Erythroblast (primary cell): ENCODE data around the gene INCENP.
A peak's percentile ranks its signal among the peaks of the same experiment; 100 is the strongest.

Experiments
- DNase-seq, 2 experiments: peaks; one replicate each; lab custom pipeline; 2025; lab: John Stamatoyannopoulos, UW
- GATA1 ChIP-seq: IDR thresholded peaks from 2 replicates; pipeline ENCODE4 v1.6.1; 2011; ENCODE audit warnings: low read depth, mild to moderate bottlenecking, control low read depth, low read length, moderate library complexity
- POLR2A ChIP-seq: IDR thresholded peaks from 2 replicates; pipeline ENCODE4 v1.6.1; 2011; ENCODE audit warnings: mild to moderate bottlenecking, low read length

The INCENP gene

DNA sequence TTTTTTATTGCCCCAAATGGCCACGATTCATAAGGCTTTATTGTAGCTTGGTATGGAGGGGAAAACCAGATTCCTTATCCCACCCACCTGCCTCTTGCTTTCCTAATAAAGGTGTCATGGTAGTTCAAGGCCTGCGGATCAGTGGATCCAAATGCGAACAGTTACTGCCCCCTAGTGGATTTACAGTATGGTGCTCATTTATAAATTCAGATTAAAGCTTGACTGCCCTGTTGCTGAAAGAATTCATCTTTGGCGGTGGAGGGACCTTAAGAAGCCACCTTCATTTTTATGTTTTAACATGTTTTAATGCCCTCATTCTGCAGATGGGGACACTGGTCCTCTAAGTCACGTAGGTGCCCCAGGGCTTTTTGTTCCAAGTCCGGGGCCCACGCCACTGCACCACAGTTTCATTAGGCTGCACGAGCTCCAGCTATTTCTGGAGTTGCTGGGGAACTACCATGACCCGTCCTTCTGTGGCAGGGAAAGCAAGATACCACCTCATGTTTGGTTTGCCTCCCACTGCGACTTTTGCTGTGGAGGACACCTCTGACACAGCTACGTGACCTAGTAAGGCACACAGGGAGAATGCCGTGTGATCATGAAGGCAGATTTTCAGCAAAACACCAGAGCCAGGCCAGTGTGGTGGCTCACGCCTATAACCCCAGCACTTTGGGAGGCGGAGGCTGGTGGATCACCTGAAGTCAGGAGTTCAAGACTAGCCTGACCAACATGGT lies 15.6 kb upstream of the INCENP start:
- no peak for TF ChIP-seq GATA1
- DNase-seq: peak; percentile 77 to 88

DNA sequence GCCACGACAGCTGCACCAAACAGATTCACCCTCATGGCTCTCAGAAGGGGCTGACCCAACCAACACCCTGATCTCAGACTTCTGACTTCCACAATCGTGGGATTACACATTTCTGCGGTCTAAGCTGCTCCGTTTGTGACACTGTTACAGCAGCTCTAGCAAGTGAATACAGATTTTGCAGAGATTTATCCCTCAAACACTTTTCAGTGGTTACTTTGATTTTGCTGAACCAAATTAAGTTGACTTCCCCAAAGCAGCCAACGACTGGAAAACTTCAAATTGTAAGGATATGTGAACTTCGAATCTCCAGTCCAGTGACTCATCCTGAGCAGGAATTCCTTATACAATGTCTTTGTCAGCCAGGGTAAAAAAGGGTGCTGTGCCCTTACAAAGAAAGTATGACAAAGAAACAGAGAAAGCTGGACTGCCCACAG lies 14.8 kb upstream of the INCENP start:
- DNase-seq: no peak
- TF ChIP-seq GATA1 (no peak), POLR2A (no peak)

DNA sequence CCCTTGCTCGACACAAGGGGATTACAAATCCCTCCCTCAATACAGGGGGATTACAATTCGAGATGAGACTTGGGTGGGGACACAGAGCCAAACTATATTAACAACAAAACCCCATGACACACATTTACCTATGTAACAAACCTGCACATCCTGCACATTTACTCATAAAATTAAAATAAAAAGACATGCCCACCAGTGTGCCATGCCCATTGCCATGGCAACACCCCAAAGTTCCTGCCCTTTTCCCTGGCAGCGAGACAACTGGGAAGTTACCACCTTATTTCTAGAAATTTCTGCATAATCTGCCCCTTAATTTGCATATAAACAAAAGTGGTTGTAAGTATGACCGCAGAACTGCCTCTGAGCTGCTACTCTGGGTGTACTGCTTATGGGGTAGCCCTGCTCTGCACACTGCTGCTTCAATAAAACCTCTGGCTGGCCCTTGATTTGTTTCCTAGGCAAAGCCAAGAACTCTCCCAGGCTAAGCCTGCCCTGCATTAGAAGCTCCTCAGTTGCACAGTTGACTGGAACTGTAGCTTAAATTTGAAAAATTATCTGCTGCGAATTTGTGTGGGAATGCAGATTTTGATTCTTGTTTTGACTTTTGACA lies 8.6 kb upstream of the INCENP start:
- no peak for TF ChIP-seq POLR2A
- no peak for TF ChIP-seq GATA1
- DNase-seq: no peak

DNA sequence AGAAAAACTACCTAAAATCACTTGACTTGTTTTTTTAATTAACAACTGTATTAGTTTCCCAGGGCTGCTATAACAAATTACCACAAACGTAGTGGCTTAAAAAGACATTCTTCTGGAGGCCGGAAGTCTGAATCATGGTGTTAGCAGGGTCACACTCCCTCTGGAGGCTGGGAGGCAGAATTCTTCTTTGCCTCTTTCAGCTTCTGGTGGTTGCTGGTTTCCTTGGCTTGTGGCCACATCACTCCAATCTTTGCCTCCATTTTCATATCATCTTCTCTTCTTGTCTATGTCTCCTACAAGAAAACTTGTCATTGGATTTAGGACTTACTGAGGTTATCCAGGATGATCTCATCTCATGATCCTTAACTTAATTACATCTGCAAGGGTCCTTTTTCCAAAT lies 7.4 kb upstream of the INCENP start:
- TF ChIP-seq GATA1: no peak
- no peak for TF ChIP-seq POLR2A
- no peak for DNase-seq

DNA sequence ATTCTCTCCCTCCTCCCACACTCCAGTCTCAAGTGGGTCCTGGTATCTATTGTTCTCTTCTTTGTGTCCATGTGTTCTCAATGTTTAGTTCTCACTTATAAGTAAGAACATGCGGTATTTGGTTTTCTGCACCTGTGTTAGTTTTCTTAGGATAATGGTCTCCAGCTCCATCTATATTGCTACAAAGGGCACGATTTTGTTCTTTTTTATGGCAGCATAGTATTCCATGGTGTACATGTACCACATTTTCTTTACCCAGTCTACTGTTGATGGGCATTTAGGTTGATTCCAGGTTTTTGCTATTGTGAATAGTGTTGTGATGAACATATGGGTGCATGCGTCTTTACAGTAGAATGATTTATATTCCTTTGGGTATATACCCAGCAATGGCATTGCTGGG lies 4.2 kb upstream of the INCENP start:
- TF ChIP-seq POLR2A: no peak
- no peak for TF ChIP-seq GATA1
- no peak for DNase-seq

DNA sequence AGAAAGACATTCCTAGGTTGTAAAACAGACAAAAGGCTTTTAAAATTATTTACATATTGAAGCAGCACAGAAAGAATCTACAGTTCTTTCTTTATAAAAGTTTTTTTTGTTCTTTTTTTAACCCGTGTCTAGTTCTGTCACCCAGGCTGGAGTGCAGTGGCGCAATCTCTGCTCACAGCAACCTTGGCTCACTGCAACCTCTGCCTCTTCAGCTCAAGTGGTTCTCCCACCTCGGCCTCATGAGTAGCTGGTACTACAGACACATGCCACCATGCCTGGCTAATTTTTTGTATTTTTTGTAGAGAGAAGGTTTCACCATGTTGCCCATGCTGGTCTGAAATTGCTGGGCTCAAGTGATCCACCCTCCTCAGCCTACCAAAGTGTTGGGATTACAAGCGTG lies 3.8 kb upstream of the INCENP start:
- TF ChIP-seq POLR2A (no peak), GATA1 (no peak)
- no peak for DNase-seq

DNA sequence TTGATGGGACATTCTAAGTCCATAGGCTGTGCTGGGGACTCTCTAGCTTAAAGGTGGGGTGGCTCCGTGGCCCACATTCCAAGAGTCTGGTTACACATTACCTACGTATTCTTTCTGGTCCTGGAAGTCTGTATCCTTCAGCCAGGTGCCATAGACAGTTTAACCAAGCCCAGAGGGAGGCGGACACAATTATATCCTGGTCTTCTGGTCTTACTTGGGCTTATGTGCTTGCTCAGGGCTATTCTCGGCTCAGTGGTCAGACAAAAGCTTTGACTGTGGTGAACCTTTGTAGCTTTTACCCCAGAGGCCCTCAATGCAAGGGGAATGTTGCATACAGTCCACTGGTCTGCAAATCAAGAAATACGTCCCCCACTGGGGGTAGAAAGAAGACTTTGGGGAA lies 3.4 kb upstream of the INCENP start:
- TF ChIP-seq POLR2A (no peak), GATA1 (no peak)
- DNase-seq: no peak

DNA sequence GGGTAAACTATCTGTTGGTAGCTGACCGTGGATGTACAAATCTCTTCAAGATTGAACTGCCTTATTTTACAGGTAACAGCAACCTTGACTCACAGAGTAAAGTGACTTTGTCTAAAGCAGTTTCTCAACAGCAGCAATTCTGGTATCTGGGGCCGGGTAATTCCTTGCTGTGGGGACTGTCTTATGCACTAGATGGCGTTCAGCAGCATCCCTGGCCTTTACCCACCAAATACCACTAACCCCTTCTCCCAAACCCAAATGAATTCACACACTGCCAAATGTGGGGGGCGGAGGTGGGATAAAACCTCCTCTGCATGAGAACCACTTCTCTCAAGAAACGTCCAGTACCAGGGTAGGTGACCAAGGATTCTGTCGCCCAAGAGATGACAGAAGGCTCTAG lies 1.7 kb upstream of the INCENP start:
- no peak for DNase-seq
- TF ChIP-seq POLR2A (no peak), GATA1 (no peak)

DNA sequence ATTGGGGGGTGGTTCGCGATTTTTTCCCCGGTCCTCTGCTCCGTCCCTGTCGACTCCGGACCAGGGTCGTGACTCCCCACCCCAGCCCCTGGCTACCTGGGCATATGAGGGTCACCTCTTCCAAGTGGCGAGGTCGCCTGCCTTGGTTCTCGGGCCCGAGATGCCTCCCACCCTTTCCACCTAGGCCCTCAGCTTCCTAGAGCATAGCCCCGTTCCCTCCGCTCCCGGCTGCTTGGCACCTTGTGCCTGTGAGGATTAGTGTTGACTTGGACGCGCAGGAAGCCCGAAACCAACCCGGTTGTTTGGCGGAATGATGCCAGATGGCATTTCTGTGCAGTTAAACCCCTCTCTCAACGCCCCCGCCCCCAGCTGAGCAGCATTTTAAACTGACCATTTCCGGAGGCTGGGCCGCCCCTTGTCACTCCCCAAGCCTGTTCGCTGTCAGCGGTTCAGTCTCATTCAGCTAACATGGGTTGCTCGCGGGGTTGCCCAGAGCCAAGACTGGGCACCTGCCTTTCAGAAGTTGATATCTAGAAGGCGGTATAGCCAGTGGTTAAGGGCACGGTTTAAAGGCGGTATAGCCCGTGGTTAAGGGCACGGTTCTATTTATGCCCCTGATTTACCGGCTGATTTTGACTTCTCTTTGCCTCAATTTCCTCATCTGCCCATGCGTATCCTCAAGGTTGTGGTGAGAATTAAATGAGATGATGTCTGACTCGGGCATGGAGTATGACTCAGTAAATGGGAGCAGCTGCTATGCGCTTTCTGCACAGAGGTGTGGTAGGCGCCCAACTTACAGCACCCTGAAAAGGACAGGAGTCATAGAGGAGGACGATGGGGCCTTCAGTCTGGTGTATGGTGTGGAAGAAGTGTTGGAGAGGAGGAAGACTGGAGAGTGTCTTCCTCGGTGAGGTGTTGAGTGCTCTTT lies 639 bp downstream of the INCENP start:
- DNase-seq: peak; percentile 66 to 72
- no peak for TF ChIP-seq GATA1
- TF ChIP-seq POLR2A: peak; percentile 51

DNA sequence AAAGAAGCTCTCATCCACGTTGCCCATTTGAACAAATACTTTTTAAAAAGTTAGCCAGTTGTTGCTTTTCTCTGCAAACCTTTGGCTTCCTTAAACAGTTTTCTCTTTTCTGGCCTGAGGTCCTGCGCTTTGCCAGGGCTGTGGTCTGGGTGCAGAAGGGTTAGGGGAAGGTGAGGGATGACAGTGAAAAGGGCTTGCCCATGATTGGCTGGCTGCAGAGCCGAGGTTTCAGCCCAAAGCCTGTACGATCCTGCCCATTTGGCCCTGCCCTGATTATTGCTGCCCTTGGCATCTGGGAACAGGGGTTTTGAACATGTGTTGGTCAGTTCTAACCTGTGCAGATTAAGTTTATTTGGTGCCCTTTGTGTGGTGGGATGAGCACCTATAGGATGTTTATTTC lies 1.5 kb downstream of the INCENP start:
- no peak for TF ChIP-seq GATA1
- no peak for TF ChIP-seq POLR2A
- DNase-seq: no peak

DNA sequence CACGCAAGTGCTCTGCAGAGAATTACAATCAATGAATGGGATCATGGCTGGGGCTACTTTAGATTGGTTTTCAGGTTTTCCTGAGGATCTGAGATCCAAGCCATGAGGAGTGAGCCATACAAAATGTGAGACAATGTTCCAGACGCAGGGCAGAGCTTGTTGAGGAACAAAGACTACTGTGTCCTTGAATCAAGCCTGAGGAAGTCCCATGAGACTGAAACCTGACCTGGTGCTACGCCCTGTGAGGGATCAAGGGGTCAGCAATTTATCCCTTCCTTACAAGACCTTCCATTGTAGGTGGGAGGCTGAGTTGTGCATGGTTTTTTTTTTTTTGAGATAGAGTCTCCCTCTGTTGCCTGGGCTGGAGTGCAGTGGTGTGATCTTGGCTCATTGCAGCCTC lies 2.1 kb downstream of the INCENP start:
- TF ChIP-seq POLR2A (no peak), GATA1 (no peak)
- no peak for DNase-seq

DNA sequence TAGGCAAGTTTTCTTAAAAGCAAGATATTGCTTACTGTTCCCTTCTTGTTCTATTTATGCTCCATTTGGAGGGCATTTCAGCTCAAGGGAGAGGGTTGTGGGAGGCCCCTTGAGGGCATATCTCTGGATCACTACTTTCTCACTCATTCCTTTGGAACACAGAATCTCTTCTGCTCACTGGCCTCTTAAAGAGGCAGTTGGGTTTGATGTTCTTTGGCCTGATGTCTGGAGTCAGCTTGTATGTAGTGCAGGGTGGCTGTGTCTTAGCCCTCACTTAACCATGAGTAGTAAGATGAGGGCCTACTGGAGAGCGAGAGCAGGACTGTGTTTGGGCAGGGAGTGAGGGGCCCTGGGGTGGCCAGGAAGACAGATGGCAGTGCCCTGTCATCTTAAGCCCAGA lies 3.6 kb downstream of the INCENP start:
- no peak for DNase-seq
- TF ChIP-seq GATA1: no peak
- TF ChIP-seq POLR2A: no peak

DNA sequence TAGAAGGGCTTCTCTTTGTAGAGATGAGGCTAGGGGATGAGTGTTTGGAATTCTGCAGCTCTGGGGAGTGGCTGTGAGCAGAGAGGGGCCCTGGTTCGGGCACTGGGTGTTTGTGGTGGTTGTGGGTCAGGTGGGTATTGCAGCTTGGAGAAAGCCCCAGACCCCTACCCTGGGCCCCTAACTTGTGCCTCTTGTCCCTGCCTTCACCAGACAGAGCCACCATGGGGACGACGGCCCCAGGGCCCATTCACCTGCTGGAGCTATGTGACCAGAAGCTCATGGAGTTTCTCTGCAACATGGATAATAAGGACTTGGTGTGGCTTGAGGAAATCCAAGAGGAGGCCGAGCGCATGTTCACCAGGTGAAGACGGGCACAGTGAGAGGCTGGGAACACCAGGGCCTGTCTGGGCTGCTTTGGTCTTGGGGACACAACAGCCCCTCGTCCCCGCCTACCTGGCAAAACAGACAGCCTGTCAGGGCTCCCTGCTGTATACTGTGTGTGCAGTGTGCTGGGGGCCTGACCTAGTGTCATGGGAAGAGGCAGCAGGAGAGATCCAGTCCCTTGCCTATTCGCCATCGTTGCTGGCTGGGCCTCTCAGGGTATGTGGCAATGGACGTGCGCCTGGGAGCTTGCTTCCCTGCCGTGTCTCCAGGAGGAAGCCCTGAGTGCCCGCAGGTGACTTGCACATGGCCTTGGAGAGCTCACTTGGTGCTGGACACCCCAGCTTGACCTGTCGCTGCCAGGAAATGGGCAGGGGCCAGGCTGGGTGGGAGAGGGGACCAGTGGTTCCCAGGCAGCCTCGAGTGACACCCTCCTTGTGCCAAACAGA lies 4.3 kb downstream of the INCENP start:
- no peak for DNase-seq
- TF ChIP-seq POLR2A (no peak), GATA1 (no peak)

DNA sequence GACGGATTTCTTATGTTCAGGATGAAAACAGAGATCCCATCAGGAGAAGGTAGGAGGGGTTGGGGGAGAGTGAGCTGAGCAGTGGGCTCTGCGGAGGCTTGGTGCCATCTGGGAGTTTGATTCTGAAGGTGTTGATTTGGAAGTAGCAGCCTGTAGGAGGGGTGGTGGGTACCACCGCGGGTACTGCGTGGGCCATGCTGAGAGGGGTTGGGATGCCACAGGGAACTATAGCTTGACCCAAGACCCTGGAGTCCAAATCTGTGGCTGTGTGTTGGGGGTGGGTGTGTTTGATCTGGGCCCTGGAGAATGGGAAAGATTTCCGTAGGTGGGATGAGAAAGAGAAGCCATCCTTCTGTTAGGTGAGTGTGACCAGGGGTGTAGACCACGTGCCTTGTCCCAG lies 5.0 kb downstream of the INCENP start:
- DNase-seq: no peak
- TF ChIP-seq GATA1 (no peak), POLR2A (no peak)
